ENCODE measurements around the gene NPIPB8. TPM values are rescaled to one million over a fixed set of nuclear protein-coding genes. Genes with fewer than 3 reads are reported as not detected.
"Not testable (repeated sequence)": the region's sequence is repeated elsewhere in the genome, so short reads cannot be mapped to it uniquely, and the experiment has no call there.

NPIPB8 gene
- total RNA-seq, 4 donors from 2014 or later = 8.1 TPM; not detected in 3

- no peak overlapping the region for H3K4me3 ChIP-seq
- H3K27me3 ChIP-seq = no peaks in the 10 kb centered on the region
- no peaks in the 10 kb centered on the region for H3K4me1 ChIP-seq
- no peaks in the 10 kb centered on the region for H3K36me3 ChIP-seq
- intact Hi-C loops (cut with DNase I; ENCODE audit: low total_unique reads) = no loop called here
- peak in 1 of 2 donors; percentile 9 for DNase-seq
- H3K27ac ChIP-seq = no peak overlapping the region
- no peaks in the 10 kb centered on the region for H3K9me3 ChIP-seq
- no peak for TF ChIP-seq CTCF (IDR thresholded peaks at IDR 0.05)
- no peak for TF ChIP-seq POLR2A (IDR thresholded peaks at IDR 0.05)
Observed at GRCh38 chr16:28604186-28604565, 33.7 kb upstream of the NPIPB8 start.

- H3K36me3 ChIP-seq = no peaks in the 10 kb centered on the region
- TF ChIP-seq POLR2A (IDR thresholded peaks at IDR 0.05) = no peak
- TF ChIP-seq CTCF (IDR thresholded peaks at IDR 0.05) = no peak
- H3K4me1 ChIP-seq = no peaks in the 10 kb centered on the region
- intact Hi-C loops (cut with DNase I; ENCODE audit: low total_unique reads) = no loop called here
- no peaks in the 10 kb centered on the region for H3K27me3 ChIP-seq
- DNase-seq = peak in 1 of 2 donors; percentile 14
- no peak overlapping the region for H3K27ac ChIP-seq
- H3K4me3 ChIP-seq = no peak overlapping the region
- H3K9me3 ChIP-seq = no peaks in the 10 kb centered on the region
Observed at GRCh38 chr16:28606291-28607115, 31.4 kb upstream of the NPIPB8 start.

- H3K27me3 ChIP-seq = no peaks in the 10 kb centered on the region
- no peak overlapping the region for H3K4me3 ChIP-seq
- DNase-seq = no peak
- H3K27ac ChIP-seq = no peak overlapping the region
- no peaks in the 10 kb centered on the region for H3K36me3 ChIP-seq
- no peaks in the 10 kb centered on the region for H3K9me3 ChIP-seq
- no peaks in the 10 kb centered on the region for H3K4me1 ChIP-seq
- TF ChIP-seq POLR2A (IDR thresholded peaks at IDR 0.05) (no peak), CTCF (IDR thresholded peaks at IDR 0.05) (no peak)
- intact Hi-C loops (cut with DNase I; ENCODE audit: low total_unique reads) = no loop called here
Observed at GRCh38 chr16:28607116-28607623, 30.7 kb upstream of the NPIPB8 start.

- H3K27me3 ChIP-seq; H3K27ac ChIP-seq; intact Hi-C loops (cut with DNase I; ENCODE audit: low total_unique reads); H3K4me1 ChIP-seq; H3K4me3 ChIP-seq; H3K9me3 ChIP-seq; H3K36me3 ChIP-seq; DNase-seq: not testable (repeated sequence)
Observed at GRCh38 chr16:28607681-28608495, 30.0 kb upstream of the NPIPB8 start.

- DNase-seq; intact Hi-C loops (cut with DNase I; ENCODE audit: low total_unique reads); H3K4me1 ChIP-seq; H3K27ac ChIP-seq; H3K4me3 ChIP-seq; H3K27me3 ChIP-seq; H3K9me3 ChIP-seq; H3K36me3 ChIP-seq: not testable (repeated sequence)
Observed at GRCh38 chr16:28608496-28608808, 29.4 kb upstream of the NPIPB8 start.

GRCh38 chr16:28608867-28609596 lies 28.8 kb upstream of the NPIPB8 start:
- not testable (repeated sequence) for H3K4me3 ChIP-seq, DNase-seq

More at GRCh38 chr16:28608867-28609596, 28.8 kb upstream of the NPIPB8 start:
- intact Hi-C loops (cut with DNase I; ENCODE audit: low total_unique reads); H3K4me1 ChIP-seq; H3K36me3 ChIP-seq; H3K9me3 ChIP-seq; H3K27me3 ChIP-seq; H3K27ac ChIP-seq: not testable (repeated sequence)

All from uterus (tissue), 4 donors.